CD14-positive monocyte (primary cell): ENCODE measurements around the gene ZNF439. TPM values are rescaled to one million over a fixed set of nuclear protein-coding genes. Genes with fewer than 3 reads are reported as not detected.
A peak's percentile ranks its signal among the peaks of the same experiment; 100 is the strongest.

Experiments used
- DNase-seq, 3 donors: peaks; one replicate each; pipeline ENCODE4 v3.0.0-alpha.2; 2011 to 2022
- H2AFZ ChIP-seq: 2 replicates; pipeline ENCODE4 v1.6.0; 2012; ENCODE audit warnings: mild to moderate bottlenecking, low read depth, low read length, inconsistent platforms; ENCODE audit not compliant: insufficient read depth, poor library complexity, severe bottlenecking
- H3K27ac ChIP-seq, 2 donors: 1 replicate in 1 of 2; 2 replicates in 1 of 2; pipeline ENCODE4 v1.5.1; 2012 to 2013; ENCODE audit warnings: low read length in 2 of 2, control low read depth in 1 of 2, inconsistent platforms in 1 of 2, low read depth in 1 of 2, mild to moderate bottlenecking in 1 of 2
- H3K27me3 ChIP-seq, 2 donors: one replicate each; pipeline versions ENCODE4 v1.6.0 to v1.6.1; 2011 to 2013; ENCODE audit warnings: low read length in 2 of 2; ENCODE audit not compliant: control insufficient read depth in 2 of 2, insufficient read depth in 2 of 2
- H3K36me3 ChIP-seq, 2 donors: replicated peaks in 1 of 2; 1 replicate in 1 of 2; 2 replicates in 1 of 2; pipeline versions ENCODE4 v1.5.1 to v1.6.1; 2012 to 2013; ENCODE audit warnings: low read length in 2 of 2, control low read depth in 1 of 2, inconsistent platforms in 1 of 2, mild to moderate bottlenecking in 1 of 2; ENCODE audit not compliant: insufficient read depth in 2 of 2, control insufficient read depth in 1 of 2
- H3K4me1 ChIP-seq, 2 donors: 1 replicate in 1 of 2; 2 replicates in 1 of 2; pipeline versions ENCODE4 v1.5.1 to v1.6.1; 2012 to 2013; ENCODE audit warnings: low read length in 2 of 2, control low read depth in 1 of 2, inconsistent platforms in 1 of 2, mild to moderate bottlenecking in 1 of 2, moderate library complexity in 1 of 2; ENCODE audit not compliant: insufficient read depth in 2 of 2, control insufficient read depth in 1 of 2
- H3K4me2 ChIP-seq: replicated peaks from 2 replicates; pipeline ENCODE3; 2012; ENCODE audit warnings: low read length, moderate library complexity, mild to moderate bottlenecking; ENCODE audit not compliant: poor library complexity, severe bottlenecking; ENCODE audit errors: extremely low read depth
- H3K4me3 ChIP-seq, 3 experiments: fragments of 200-600 bp in 1 of 3; sonication (generic) in 1 of 3; replicated peaks in 1 of 3; 1 replicate in 2 of 3; 2 replicates in 1 of 3; pipeline ENCODE4 v1.5.1; 2011 to 2013; ENCODE audit warnings: low read length in 3 of 3, mild to moderate bottlenecking in 3 of 3, control low read depth in 2 of 3, low read depth in 2 of 3, inconsistent platforms in 1 of 3, moderate library complexity in 1 of 3
- H3K79me2 ChIP-seq: 2 replicates; pipeline ENCODE4 v1.6.0; 2012; ENCODE audit warnings: mild to moderate bottlenecking, control low read depth, inconsistent platforms, low read length, moderate library complexity; ENCODE audit not compliant: insufficient read depth
- H3K9ac ChIP-seq: 2 replicates; pipeline ENCODE4 v1.6.0; 2017; ENCODE audit warnings: low read length, mild to moderate bottlenecking; ENCODE audit not compliant: insufficient read depth, poor library complexity, severe bottlenecking
- H3K9me3 ChIP-seq, 2 donors: replicated peaks in 1 of 2; 1 replicate in 1 of 2; 2 replicates in 1 of 2; pipeline versions ENCODE4 v1.5.1 to v1.6.1; 2012 to 2013; ENCODE audit warnings: low read length in 2 of 2, control low read depth in 1 of 2; ENCODE audit not compliant: control insufficient read depth in 1 of 2, insufficient read depth in 1 of 2
- H4K20me1 ChIP-seq: 2 replicates; pipeline ENCODE4 v1.6.0; 2012; ENCODE audit warnings: mild to moderate bottlenecking, low read length, control low read depth, moderate library complexity; ENCODE audit not compliant: insufficient read depth
- H3K27ac Mint-ChIP-seq, 7 donors: one replicate each; pipeline ENCODE4 v1.8.0; 2020; ENCODE audit warnings: mild to moderate bottlenecking in 7 of 7, mixed read lengths in 7 of 7, moderate library complexity in 6 of 7, inconsistent platforms in 2 of 7
- H3K27me3 Mint-ChIP-seq, 3 donors: one replicate each; pipeline ENCODE4 v1.8.0; 2021 to 2022; ENCODE audit warnings: low read depth in 3 of 3, mild to moderate bottlenecking in 3 of 3, mixed read lengths in 3 of 3, moderate library complexity in 3 of 3, inconsistent platforms in 1 of 3
- H3K36me3 Mint-ChIP-seq, 2 donors: one replicate each; pipeline ENCODE4 v1.8.0; 2020; ENCODE audit warnings: mixed read lengths in 2 of 2, inconsistent platforms in 1 of 2, mild to moderate bottlenecking in 1 of 2
- H3K4me1 Mint-ChIP-seq: one replicate; pipeline ENCODE4 v1.8.0; 2020; ENCODE audit warnings: mild to moderate bottlenecking, mixed read lengths
- H3K4me3 Mint-ChIP-seq, 2 donors: one replicate each; pipeline ENCODE4 v1.8.0; 2020; ENCODE audit warnings: mild to moderate bottlenecking in 2 of 2, mixed read lengths in 2 of 2, moderate library complexity in 1 of 2
- H3K9me3 Mint-ChIP-seq, 7 donors: one replicate each; pipeline ENCODE4 v1.8.0; 2020 to 2022; ENCODE audit warnings: mixed read lengths in 7 of 7, mild to moderate bottlenecking in 6 of 7, moderate library complexity in 6 of 7, inconsistent platforms in 2 of 7
- CTCF ChIP-seq: fragments of 200-600 bp; IDR thresholded peaks from one replicate; pipeline ENCODE4 v1.8.0; 2022; ENCODE audit warnings: antibody characterized with exemption, mild to moderate bottlenecking
- WGBS: methylation state at CpG from one replicate; pipeline ENCODE4 v1.1.5; 2013; ENCODE audit warnings: missing lambda C conversion rate; ENCODE audit not compliant: insufficient coverage; 5-methylcytosine and 5-hydroxymethylcytosine counted together
- intact Hi-C, 2 donors: fragments of 100-400 bp; cut with micrococcal nuclease; formaldehyde crosslinking; loops; one replicate each; pipeline versions ENCODE4 v1.15.0 to v1.15.1; 2023
- polyA minus RNA-seq: library from RNA; depleted of rRNA, polyadenylated mRNA; stranded (reverse); fragments of >200 nt; gene quantifications from 2 replicates; pipeline ENCODE4 v1.2.3, GENCODE V29; 2012
- polyA plus RNA-seq, 3 donors: library from polyadenylated mRNA; depleted of rRNA in 1 of 3; unstranded in 2 of 3; stranded (reverse) in 1 of 3; fragments of 300-500 nt in 2 of 3; fragments of >200 nt in 1 of 3; fragmentation: Illumina TruSeq in 2 of 3; gene quantifications; 1 replicate in 2 of 3; 2 replicates in 1 of 3; pipeline ENCODE4 v1.2.3, GENCODE V29; 2012 to 2021
- total RNA-seq, 12 experiments: library from RNA in 1 of 12; stranded (reverse) in 1 of 12; fragments of 120-200 nt in 1 of 12; gene quantifications; one replicate each; pipeline ENCODE4 v1.2.4 and lab custom pipeline; 2013 to 2026; ENCODE audit warnings: mixed read lengths in 6 of 12, inconsistent platforms in 1 of 12

ZNF439 gene
- 5.3 TPM for total RNA-seq (2013)
- polyA plus RNA-seq (1 to 10 TPM in 1 of 3 donors, under 1 TPM in 2; 0.31 to 2.1 (median 0.82) TPM), polyA minus RNA-seq (0.64 and 0.83 TPM in 2 replicates), total RNA-seq (lab: John Stamatoyannopoulos, UW) (0.34 to 4.4 (median 1.6) reads per million in 11 experiments)

GRCh38 chr19:11848594-11849469 is at the start of gene ZNF439:
TSS of gene ZNF439 (plus strand) at chr19:11848726. CDS start at chr19:11848868, 142 bp downstream.
- H3K27ac Mint-ChIP-seq: peak within 1 kb of the TSS; percentile 26 to 82 (median 70)
- Histone ChIP-seq H3K36me3 (peaks cover 0 to 8% of the 10 kb centered on the region in 2 donors), H3K4me1 (peaks cover 15 to 19% of the 10 kb centered on the region in 2 donors), H3K27me3 (no peaks in the 10 kb centered on the region), H3K27ac (peak within 1 kb of the TSS in 1 of 2 donors; percentile 54), H4K20me1 (no peaks in the 10 kb centered on the region), H3K9ac (peak within 1 kb of the TSS; percentile 57), H3K4me3 (peak within 1 kb of the TSS; percentile 49 to 77 (median 55)), H3K79me2 (peaks cover 27% of the 10 kb centered on the region), H3K9me3 (peaks cover 49 to 71% of the 10 kb centered on the region in 2 donors), H2AFZ (peak within 1 kb of the TSS; percentile 81), H3K4me2 (peak within 1 kb of the TSS; percentile 84)
- H3K9me3 Mint-ChIP-seq: peaks cover 26 to 78% (median 55%) of the 10 kb centered on the region in 7 donors
- H3K36me3 Mint-ChIP-seq: peaks cover 3 to 25% of the 10 kb centered on the region in 2 donors
- peak within 1 kb of the TSS; percentile 84 to 90 for H3K4me3 Mint-ChIP-seq
- peaks cover 20% of the 10 kb centered on the region for H3K4me1 Mint-ChIP-seq
- no peak for TF ChIP-seq CTCF
- under 1% methylated on average over 55 of the region's 59 CpGs for WGBS
- intact Hi-C loops: no loop called here
- DNase-seq: peak; percentile 49 to 61 (median 53)
- peaks cover 0 to 5% (median 2%) of the 10 kb centered on the region in 3 donors for H3K27me3 Mint-ChIP-seq

GRCh38 chr19:11806354-11807098 is 42.0 kb upstream of the ZNF439 start:
- Histone ChIP-seq H3K27me3 (no peaks in the 10 kb centered on the region), H3K36me3 (peaks cover 0 to 24% of the 10 kb centered on the region in 2 donors), H3K4me2 (no peak overlapping the region), H3K4me1 (no peaks in the 10 kb centered on the region), H3K79me2 (no peaks in the 10 kb centered on the region), H2AFZ (no peak overlapping the region), H3K27ac (no peak overlapping the region), H3K9me3 (peaks cover 52 to 72% of the 10 kb centered on the region in 2 donors), H4K20me1 (no peaks in the 10 kb centered on the region), H3K9ac (no peak overlapping the region), H3K4me3 (no peak overlapping the region)
- DNase-seq: no peak
- 98% methylated on average over 8 of the region's 11 CpGs for WGBS
- Mint-ChIP-seq H3K9me3 (peaks cover 37 to 77% (median 66%) of the 10 kb centered on the region in 7 donors), H3K27ac (no peak overlapping the region), H3K4me1 (no peaks in the 10 kb centered on the region), H3K36me3 (peaks cover 13 to 23% of the 10 kb centered on the region in 2 donors), H3K4me3 (no peak overlapping the region), H3K27me3 (peaks cover 0 to 2% (median 0%) of the 10 kb centered on the region in 3 donors)
- intact Hi-C loops: no loop called here
- no peak for TF ChIP-seq CTCF
